HG03066 (cell line): ENCODE results near the gene KLF7.
"Not testable (repeated sequence)": the region's sequence is repeated elsewhere in the genome, so short reads cannot be mapped to it uniquely, and the experiment has no call there.

Source experiments
- ATAC-seq: cut with Tn5 transposase; IDR thresholded peaks from one replicate; pipeline ENCODE4 v1.9.1; 2021; ENCODE audit warnings: low read depth; ENCODE audit not compliant: unreplicated experiment

The KLF7 gene

DNA sequence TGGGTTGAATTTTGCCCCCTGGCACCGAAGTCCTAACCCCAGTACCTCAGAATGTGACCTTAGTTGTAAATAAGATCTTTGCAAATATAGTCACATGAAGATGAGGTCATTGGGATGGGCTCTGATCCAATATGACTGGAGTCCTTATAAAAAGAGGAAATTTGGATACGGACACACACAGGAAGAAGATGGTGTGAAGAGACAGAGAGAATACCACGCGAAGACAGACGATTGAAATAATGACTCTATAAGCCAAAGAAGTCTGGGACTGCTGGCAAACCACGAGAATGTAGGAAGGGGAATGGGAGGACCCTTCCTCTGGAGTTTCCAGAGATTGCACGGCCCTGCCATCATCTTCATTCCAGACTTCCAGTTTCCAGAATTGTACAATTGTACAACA, 127.9 kb downstream of the KLF7 start:
- ATAC-seq: no peak

DNA sequence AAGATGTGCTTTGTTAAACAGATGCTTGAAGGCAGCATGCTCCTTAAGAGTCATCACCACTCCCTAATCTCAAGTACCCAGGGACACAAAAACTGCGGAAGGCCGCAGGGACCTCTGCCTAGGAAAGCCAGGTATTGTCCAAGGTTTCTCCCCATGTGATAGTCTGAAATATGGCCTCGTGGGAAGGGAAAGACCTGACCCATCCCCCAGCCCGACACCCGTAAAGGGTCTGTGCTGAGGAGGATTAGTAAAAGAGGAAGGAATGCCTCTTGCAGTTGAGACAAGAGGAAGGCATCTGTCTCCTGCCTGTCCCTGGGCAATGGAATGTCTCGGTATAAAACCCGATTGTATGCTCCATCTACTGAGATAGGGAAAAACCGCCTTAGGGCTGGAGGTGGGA, 128.7 kb downstream of the KLF7 start:
- not testable (repeated sequence) for ATAC-seq

DNA sequence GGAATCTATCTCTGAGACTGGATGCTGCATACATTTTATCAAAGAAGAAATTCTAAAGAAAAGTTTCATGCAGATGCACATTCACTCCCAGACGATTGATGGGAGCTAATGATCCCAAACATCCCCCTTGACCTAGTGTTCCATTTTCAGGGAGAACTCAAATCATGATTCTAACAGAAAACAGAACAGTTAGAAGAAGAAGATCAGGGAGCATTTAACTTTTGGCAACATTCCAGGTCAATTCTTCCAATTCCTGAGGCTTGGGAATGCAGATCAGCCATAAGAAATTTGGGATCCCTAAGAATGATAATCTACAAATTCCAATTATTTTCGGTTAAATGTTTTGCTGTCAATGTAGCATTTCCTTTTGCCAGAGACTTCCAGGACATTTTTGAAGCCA, 129.9 kb downstream of the KLF7 start:
- ATAC-seq: no peak

DNA sequence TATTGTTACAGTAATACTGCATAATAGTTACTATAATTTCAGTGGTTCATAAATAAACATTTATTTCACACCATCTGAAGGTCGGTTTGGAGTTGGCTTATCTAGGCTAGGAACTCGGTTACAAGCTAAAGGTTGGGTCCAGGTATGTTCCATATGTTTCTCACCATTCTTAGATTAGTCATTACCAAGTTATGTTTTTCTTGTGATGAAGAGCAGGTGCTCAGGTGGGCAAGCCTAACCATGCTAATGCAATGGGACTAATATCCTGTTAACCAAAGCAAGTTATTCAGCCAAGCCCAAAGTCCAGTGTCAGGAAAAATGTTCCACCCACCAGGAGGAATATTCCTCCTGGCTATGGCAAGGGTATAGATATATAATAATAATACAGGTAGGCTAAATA, 133.3 kb downstream of the KLF7 start:
- no peak for ATAC-seq
